NCI-H2029 treated with DMSO at 0.1 percent for 48 hours (cell line): ENCODE measurements around the gene RCN2.

Experiments
- DNase-seq: peaks from one replicate; lab custom pipeline; 2025; lab: John Stamatoyannopoulos, UW

RCN2 gene

GRCh38 chr15:76973906-76974305 is 42.4 kb downstream of the RCN2 start:
- no peak for DNase-seq

DNA sequence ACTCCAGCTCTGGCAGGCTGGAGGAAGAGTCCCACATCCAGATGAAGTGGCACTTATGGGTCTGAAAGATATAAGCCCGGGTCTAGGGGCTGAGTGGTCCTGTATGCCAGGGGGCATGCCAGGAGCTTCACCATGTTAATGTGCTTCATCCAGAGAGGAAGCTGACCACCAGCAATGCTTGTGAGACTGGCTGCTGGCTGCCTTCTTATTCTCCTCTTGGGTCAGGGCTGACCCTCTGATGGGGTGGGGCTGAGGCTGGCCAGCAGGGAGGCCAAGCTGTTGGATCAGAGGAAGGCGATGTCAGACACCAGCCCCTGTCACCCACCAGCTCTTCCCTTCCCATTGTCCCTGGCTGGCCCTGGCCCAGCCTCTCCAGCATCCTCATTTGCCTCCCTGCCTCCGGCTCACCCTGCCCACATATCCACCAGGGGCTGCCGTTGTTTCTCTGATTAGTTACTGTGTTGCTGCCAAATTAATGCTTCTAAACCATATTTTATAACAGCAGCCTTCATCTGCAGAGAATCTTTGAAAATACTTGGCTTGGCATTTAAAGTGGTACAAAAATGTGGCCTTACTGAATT is 43.0 kb downstream of the RCN2 start:
- DNase-seq = no peak

- no peak for DNase-seq
Measured at GRCh38 chr15:76976141-76976540, 44.6 kb downstream of the RCN2 start.

DNA sequence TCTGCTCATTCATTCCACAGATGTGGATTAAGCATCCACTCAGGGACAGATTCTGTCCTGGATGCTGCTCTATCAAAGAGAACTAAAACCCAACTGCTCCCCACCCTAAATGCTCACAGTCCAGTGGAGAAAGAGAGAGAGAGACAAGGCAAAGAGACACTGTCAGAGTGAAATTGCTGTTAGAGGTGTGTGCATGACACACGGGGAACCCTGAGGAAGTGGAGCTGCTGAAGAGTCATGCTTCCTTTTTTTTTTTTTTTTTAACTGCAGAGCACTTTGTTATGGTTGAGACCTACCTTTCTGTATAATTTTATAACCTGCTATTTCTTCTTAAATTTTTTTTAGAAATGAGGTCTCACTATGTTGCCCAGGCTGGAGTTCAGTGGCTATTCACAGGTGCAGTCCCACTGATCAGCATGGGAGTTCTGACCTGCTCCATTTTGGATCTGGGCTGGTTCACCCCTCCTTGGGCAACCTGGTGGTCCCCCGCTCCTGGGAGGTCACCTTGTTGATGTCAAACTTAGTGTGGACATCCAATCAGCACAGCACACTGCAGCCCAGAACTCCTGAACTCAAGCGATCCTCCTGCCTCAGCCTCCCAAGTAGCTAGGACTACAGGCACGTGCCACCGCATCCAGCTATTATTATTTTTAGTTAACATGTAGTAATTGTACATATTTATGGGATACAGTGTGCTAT is 45.2 kb downstream of the RCN2 start:
- no peak for DNase-seq

DNA sequence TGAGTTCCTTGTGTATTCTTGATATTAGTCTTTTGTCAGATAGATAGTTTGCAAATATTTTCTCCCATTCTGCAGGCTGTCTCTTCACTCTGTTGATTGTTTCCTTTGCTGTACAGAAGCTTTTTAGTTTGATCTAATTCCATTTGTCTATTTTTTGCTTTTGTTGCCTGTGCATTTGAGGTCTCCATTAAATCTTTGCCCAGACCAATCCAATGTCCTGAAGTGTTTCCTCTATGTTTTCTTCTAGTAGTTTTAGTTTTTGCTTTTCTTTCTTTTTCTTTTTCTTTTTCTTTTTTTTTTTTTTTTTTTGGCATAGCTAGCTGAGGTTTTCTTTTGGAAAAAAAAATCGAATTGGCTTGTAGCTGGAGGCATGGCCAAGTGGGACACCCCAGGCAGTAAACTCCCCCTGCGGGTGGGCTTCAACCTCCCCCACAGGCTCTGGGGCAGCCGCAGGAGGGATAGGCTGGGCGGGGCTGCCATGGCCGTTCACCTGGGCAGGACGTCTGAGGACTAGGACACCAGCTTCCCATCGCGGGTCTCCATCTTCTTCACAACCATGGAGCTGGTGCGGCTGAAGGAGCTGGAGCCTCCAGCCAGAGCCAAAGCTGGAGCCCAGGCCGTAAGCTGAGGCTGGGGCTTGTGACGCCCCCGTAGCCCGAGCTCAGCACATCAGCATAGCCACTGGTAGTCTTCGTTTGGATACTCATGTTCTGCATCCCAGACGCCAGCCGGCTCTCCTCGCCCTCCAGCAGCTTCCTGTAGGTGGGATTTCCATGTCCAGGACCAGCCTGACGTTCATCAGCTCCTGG is 47.2 kb downstream of the RCN2 start:
- no peak for DNase-seq

- no peak for DNase-seq
Measured at GRCh38 chr15:76979331-76979925, 47.9 kb downstream of the RCN2 start.

DNA sequence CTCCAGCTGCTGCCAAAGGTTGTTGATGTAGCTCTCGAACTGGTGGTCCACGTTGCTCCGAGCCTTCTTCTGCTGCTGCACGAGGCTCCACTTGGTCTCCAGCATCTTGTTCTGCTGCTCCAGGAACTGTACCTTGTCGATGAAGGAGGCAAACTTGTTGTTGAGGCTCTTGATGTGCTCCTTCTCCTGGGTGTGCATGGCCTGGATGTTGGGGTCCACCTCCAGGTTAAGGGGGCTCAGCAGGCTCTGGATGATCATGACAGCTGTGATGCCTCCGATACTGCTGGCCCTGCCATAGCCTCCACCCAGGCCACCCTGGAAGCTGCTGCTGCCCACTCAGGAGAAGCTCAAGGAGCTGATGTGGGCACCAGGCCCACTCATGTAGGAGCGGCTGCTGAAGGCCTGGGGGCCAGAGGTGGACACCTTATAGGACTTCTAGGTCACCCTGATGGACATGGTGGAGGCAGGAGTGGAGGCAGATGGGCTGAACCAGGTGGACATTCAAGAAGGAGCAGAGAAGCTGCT is 48.5 kb downstream of the RCN2 start:
- no peak for DNase-seq

GRCh38 chr15:76982356-76982755 is 50.8 kb downstream of the RCN2 start:
- DNase-seq = no peak

DNA sequence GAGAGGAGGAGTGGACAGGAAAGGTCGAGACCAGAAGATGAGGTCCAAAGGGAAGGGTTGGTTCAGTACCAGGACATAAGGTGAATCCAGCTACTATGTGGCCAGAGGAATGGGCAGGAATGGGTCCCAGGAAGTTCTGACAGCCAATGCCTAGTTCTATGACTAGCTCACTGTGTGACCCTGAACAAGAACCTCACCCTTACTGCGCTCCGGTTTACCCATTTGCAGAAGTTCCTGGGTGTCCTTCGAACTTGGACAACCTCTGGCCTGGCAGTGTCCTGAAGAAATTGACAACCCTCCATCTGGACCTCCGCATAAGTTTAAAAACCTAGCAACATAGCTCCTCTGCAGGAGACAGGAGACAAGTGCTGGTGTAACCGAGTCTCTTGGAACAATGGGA is 51.2 kb downstream of the RCN2 start:
- DNase-seq = no peak

GRCh38 chr15:76983590-76984375 is 52.2 kb downstream of the RCN2 start:
- DNase-seq = no peak

DNA sequence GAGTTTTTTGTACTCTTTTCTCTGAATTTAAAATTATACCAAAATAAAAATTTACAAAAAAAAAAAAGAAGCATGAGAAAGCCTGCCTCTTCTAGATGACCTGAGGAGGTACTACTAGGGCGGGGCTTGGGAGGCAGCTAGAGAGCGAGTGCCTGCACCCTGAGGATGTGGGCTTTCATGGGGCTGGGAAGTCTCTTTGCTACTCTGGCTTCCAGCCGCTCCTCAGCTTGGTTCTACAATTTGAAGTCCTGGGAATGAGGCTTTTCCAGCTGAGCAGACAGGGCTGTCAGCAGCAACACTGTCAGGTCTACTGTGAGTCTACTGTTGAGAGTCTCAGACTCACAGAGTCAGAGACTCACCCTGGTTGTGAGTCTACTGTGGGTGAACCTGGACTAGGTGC is 55.2 kb downstream of the RCN2 start:
- no peak for DNase-seq

DNA sequence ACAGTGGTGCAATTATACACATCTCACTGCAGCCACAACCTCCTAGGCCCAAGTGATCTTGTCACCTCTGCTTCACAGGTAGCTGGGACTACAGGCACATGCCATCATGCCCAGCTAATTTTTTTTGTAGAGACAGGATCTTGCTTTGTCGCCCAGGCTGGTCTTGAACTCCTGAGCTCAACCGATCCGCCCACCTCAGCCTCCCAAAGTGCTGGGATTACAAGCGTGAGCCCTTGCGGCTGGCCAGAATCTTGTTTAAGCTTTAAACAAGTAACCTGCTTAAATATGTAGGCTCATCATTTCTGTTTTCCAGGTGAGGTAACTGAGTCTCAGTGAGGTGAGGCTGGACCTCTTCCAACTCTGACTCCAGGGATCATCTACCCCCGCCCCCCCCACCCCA is 55.7 kb downstream of the RCN2 start:
- no peak for DNase-seq

DNA sequence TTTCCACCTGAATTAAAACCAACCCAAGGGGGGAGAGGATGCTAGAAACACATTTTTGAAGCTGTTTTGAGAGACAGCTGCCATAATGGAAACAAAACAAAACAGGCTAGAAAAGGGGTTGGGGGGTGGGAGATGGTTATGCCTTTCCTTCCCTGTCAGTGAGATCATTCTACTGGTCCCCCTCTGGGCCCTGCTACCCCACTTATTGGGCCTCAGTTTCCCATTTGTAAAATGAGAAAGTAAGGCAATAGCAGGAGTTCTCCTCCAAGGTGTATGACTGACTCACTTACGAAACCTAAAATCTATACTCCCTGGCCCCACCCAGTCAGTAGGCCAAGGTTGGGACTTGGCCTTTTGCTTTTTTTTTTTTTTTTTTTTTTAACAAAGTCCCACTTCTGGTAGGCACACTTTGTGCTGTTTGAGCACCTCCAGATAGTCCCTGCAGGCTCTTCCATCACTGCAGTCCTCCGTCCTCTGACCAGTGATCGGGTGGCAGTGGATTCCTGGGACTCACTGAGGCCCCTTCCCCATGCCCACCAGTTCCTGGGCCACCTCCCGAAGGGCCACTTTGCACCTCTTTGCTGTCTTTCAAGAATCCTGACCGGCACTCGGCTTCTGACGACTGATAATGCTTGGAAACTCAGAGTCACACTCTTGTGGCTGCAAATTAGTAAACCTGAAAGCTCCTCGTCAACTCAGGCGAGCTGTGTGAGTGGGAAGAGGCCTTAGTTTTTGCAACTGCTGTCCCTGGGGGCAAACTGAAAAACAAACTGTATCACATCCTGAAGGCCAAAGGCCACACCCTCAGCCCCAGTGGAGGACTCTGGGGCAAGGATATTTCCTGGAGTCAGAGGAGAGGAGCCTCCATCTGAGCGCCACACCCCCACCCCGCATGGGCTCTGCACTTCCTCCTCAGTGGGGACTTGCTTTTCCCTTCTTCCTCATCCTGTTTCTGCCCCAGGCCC is 56.6 kb downstream of the RCN2 start:
- no peak for DNase-seq

DNA sequence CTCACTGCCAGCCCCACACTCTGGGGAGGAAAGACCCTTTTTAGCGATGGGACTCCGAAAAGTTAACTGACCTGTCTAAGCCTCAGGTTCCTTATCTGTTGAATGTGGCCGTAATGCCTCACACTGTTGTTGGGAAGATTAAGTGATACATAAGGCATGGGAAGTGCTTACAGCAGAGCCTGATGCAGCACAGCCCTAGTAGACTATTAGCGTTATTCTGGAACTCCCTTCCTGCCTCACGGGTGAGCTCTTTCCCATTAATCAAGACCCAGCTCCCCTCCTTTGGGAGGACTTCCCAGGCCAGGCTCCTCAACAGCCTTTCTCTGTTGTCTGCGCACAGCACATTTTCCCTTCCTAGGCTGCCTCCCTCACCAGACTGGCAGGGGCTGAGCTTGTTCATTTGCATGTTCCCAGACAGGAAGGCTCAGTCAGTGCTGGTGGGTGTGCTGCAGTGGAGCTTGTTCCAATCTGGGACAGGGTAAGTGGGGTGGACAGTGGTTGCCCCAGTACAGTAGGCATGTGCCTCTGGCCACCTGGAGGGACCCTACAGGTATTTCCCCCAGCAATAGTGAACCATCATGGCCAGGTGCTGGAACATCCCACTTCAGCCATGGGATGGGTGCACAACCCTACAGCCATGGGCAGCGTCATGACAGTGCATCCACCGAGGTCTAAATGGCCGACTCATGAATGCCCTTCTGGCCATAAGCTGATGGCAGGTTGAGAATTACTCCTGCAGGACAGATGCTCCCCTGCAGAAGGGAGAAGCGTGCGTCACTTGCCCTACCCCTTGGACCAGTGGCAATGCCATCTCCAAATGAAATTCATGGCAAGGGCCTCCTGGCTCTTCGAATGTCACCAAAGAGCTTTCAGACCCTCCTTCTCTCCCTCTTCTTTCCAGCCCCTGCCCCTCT is 57.6 kb downstream of the RCN2 start:
- no peak for DNase-seq

- DNase-seq = no peak
Measured at GRCh38 chr15:76991048-76991447, 59.5 kb downstream of the RCN2 start.

DNA sequence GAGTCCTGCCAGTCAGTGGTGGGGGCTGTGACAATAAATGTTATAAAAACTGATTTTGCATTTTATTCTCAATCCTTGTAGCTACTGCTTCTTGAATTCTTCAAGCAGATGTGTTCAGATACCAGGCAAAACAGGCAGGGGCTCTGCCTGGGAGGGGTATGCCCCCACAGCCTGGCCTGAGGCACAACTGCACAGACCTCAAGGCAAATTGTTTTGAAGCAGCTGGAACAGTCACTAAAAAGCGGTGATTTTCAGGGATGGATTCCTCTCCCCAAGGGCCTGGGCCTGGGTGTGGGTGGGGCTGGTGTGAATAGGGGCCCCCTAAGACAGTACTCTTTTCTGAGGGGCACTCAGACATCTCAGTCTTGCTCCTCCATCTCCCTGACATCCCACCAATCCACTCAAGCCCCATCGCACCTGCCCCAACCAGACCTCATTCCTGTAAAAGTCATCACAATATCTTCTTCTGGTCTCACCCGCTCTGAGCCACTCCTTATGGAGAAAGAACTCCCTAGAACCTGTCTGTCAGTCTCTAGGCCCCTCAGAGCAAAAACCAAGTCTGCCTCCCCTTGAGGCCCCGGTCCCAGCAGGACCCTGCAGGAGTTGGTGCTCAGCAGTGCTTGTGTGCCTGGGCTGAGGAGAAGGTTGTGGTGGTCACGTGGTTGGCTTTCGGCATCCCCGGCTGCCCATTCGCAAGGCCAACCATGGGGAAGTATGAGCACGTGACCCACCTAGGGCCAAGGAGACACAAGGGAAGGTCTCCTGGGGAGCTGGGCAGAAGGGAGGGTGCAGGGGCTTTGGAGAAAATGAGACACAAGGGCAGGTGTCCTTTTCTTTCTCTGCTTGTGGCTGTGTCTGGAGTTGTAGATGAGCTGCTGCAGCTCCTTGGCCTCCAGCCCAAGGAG is 60.4 kb downstream of the RCN2 start:
- DNase-seq = no peak

DNA sequence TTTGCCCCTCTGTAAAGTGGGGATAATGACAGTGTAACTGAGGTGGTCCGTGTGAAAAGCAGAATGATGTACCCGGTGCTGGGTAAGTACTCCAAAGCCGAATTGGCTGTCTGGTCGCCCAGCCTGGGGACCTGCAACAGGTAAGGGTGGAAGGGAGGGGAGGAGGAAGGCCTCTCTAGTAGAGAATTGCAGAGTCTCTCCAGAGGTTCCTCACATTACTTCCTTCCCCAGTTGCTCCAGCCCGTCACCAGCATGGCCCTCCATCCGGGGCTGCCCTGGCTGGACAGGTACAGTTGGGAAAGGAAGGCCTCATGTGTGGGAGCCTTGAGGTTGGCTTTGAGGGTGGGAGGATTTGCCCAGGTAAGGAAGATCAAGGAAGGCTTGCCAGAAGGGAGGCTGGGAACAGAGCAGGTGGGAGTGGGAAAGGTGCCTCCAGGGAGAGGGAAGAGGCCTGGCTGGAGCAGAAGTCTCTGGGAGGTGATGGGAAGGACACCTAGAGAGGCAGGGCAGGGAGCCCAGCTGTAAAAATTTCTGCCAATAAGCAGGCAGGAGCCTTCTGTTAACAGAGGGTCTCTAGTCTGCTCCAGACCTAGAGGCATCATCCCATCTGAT is 61.7 kb downstream of the RCN2 start:
- DNase-seq = no peak

DNA sequence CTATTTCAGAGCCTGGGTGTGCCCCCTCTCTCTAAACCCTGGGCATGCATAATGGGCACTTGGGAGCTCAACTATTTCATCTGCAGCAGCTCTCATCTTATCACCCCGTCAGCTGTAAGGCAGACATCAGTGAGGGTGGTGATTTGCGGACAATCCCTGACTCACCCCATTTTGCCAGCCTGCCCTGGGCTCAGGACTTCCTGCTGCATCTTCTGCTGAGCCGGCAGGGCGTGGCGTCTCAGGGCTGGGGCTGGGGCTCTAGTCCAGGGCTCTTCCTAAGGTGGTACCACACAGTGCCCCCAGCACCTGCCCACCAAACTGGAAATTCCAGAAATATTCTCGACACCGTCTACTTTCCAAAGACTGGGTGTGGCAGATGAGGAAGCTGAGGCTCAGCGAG is 62.5 kb downstream of the RCN2 start:
- no peak for DNase-seq
